ENCODE data around the gene DLGAP4. TPM values are rescaled to one million over a fixed set of nuclear protein-coding genes. Genes with fewer than 3 reads are reported as not detected.

The DLGAP4 gene
- polyA plus RNA-seq, 1 of the 3 experiments (the other 2 are of a cell fraction): 31.2 TPM

GRCh38 chr20:36466089-36466488 lies 159.9 kb downstream of the DLGAP4 start:
- Histone ChIP-seq H3K79me2 (ENCODE audit: insufficient read depth) (peaks cover 95% of the 10 kb centered on the region), H3K9ac (peak overlapping the region; percentile 10; the same call in 1 of the 2 replicates), H3K9me3 (no peaks in the 10 kb centered on the region), H3K27me3 (ENCODE audit: insufficient read depth) (no peaks in the 10 kb centered on the region), H3K4me1 (ENCODE audit: control insufficient read depth in 1 of 2, insufficient read depth in 2 of 2, low read depth in 1 of 2, low read length in 1 of 2) (peaks cover 49 to 62% of the 10 kb centered on the region in 2 experiments), H3K4me3 (ENCODE audit: low read depth in 2 of 2, low read length in 1 of 2) (peak overlapping the region in 1 of 2 experiments; percentile 36; a peak in 1 of 4 replicates), H3K9me2 (no peaks in the 10 kb centered on the region), H3F3A (replicated peaks; ENCODE audit: insufficient read depth) (peaks cover 21% of the 10 kb centered on the region), H3K4me2 (peak overlapping the region; percentile 100), H3K36me3 (replicated peaks in 1 of 2; ENCODE audit: control insufficient read depth in 1 of 2, insufficient read depth in 2 of 2, low read length in 1 of 2) (peaks cover 0 to 3% of the 10 kb centered on the region in 2 experiments), H4K20me1 (ENCODE audit: insufficient read depth) (peaks cover 89% of the 10 kb centered on the region), H2AFZ (ENCODE audit: low read depth) (no peak overlapping the region), H3K27ac (ENCODE audit: low read depth in 2 of 2, low read length in 1 of 2) (peak overlapping the region; percentile 43 to 90)
- WGBS (ENCODE audit: low lambda C conversion rate): 68% methylated on average over 3 of the region's 3 CpGs
- DNase-seq: no peak
- ChIA-PET POLR2A (interaction anchor here (0.6 to 1.1 kb wide), 2 partner anchors 18 to 255 kb away, joined by 3 read pairs; no protein-coding TSS in a partner anchor), CTCF (interaction anchor here (1.9 kb wide), 1 partner anchor 27 kb away, joined by 8 read pairs; no protein-coding TSS in a partner anchor)
- no peak for TF ChIP-seq TAF1 (IDR thresholded peaks at IDR 0.05; ENCODE audit: borderline replicate concordance, low read depth, low read length)
- TF ChIP-seq NFIC (IDR thresholded peaks at IDR 0.05; ENCODE audit: borderline replicate concordance): no peak
- TF ChIP-seq TCF12 (IDR thresholded peaks at IDR 0.05): no peak
- TF ChIP-seq, protein P1, sequence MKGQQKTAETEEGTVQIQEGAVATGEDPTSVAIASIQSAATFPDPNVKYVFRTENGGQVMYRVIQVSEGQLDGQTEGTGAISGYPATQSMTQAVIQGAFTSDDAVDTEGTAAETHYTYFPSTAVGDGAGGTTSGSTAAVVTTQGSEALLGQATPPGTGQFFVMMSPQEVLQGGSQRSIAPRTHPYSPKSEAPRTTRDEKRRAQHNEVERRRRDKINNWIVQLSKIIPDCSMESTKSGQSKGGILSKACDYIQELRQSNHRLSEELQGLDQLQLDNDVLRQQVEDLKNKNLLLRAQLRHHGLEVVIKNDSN (IDR thresholded peaks at IDR 0.05; ENCODE audit: borderline replicate concordance, low read depth): no peak
- no peak for TF ChIP-seq RFX5 (IDR thresholded peaks at IDR 0.05; ENCODE audit: low read length)
- TF ChIP-seq RCOR1 (IDR thresholded peaks at IDR 0.05; ENCODE audit: low read length): no peak
- no peak for TF ChIP-seq TEAD4 (IDR thresholded peaks at IDR 0.05; ENCODE audit: borderline replicate concordance, insufficient read depth)
- TF ChIP-seq POLR2AphosphoS5 (IDR thresholded peaks at IDR 0.05; ENCODE audit: low read depth, low read length): no peak

GRCh38 chr20:36467076-36467999 lies 161.2 kb downstream of the DLGAP4 start:
- CTCF ChIA-PET: interaction anchor here (1.9 kb wide), 1 partner anchor 28 kb away, joined by 8 read pairs; no protein-coding TSS in a partner anchor
- 60% methylated on average over 8 of the region's 8 CpGs for WGBS (ENCODE audit: low lambda C conversion rate)
- Histone ChIP-seq H3K27me3 (ENCODE audit: insufficient read depth) (no peaks in the 10 kb centered on the region), H2AFZ (ENCODE audit: low read depth) (no peak overlapping the region), H3K4me1 (ENCODE audit: control insufficient read depth in 1 of 2, insufficient read depth in 2 of 2, low read depth in 1 of 2, low read length in 1 of 2) (peaks cover 58 to 68% of the 10 kb centered on the region in 2 experiments), H3F3A (replicated peaks; ENCODE audit: insufficient read depth) (peaks cover 24% of the 10 kb centered on the region), H3K27ac (ENCODE audit: low read depth in 2 of 2, low read length in 1 of 2) (peak overlapping the region; percentile 18 to 73; a peak in 3 of 4 replicates), H4K20me1 (ENCODE audit: insufficient read depth) (peaks cover 100% of the 10 kb centered on the region), H3K9me2 (no peaks in the 10 kb centered on the region), H3K9me3 (no peaks in the 10 kb centered on the region), H3K9ac (no peak overlapping the region), H3K36me3 (replicated peaks in 1 of 2; ENCODE audit: control insufficient read depth in 1 of 2, insufficient read depth in 2 of 2, low read length in 1 of 2) (peaks cover 0 to 3% of the 10 kb centered on the region in 2 experiments), H3K4me3 (ENCODE audit: low read depth in 2 of 2, low read length in 1 of 2) (no peak overlapping the region), H3K4me2 (0 out of 2 replicates have a peak overlapping the region, but pooled peaks have one; percentile 25), H3K79me2 (ENCODE audit: insufficient read depth) (peaks cover 100% of the 10 kb centered on the region)
- DNase-seq: no peak
- POLR2A ChIA-PET: no interaction called here
- TF ChIP-seq RCOR1 (IDR thresholded peaks at IDR 0.05; ENCODE audit: low read length) (no peak), NFIC (IDR thresholded peaks at IDR 0.05; ENCODE audit: borderline replicate concordance) (peak; percentile 26; the same call in 1 of the 2 replicates), TCF12 (IDR thresholded peaks at IDR 0.05) (no peak)

Data from SK-N-SH (cell line).